NT2/D1 (cell line): ENCODE measurements around the gene CAMK2N2.

Experiments
- SUZ12 ChIP-seq: IDR thresholded peaks from 2 replicates; pipeline ENCODE4 v1.6.1; 2011; ENCODE audit not compliant: insufficient read length, insufficient read depth; ENCODE audit errors: extremely low read depth
- YY1 ChIP-seq: IDR thresholded peaks from 2 replicates; pipeline ENCODE4 v1.6.1; 2011; ENCODE audit not compliant: insufficient read length, insufficient read depth
- ZNF274 ChIP-seq: IDR thresholded peaks from 2 replicates; pipeline ENCODE4 v1.6.1; 2011; ENCODE audit warnings: mild to moderate bottlenecking, low read depth, low read length

DNA sequence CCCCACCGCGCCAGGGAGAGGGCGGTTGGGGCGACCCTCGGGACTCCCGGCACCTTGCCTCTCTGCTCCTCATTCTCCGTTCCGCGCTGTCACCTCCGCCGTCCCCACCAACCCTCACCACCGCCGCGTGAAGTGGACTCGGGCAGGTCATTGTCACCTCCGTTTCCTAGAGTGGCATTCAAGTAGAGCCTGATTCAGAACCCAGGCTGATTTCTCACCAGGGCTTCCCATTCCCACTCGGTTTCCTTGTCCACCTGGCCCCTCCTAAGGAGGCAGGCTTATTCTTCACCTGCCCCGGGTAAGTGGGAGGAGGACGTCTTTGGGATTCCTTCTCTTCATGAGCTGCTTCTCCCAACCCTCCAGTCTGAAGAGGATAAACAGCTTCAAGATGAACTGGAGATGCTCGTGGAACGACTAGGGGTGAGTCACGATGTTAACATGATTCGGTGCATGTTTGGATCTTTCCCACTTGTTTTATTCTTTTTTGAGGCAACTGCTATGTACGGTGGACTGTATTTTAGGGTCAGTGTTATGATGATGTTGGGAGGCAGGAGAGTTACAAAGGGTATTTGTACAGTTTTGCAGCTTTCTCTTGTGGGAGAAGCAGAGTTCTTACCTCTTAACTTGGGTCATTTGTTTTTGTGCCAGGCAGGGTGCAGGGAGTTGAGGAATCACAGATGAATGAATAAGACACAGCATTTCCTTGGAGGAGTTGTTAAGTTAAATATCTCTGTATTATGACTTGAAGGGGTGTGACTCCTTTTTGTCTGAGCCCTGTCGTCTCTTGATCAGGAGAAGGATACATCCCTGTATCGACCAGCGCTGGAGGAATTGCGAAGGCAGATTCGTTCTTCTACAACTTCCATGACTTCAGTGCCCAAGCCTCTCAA lies 38.4 kb upstream of the CAMK2N2 start:
- no peak for TF ChIP-seq YY1
- no peak for TF ChIP-seq ZNF274
- no peak for TF ChIP-seq SUZ12
